Neural progenitor cell (in vitro differentiated cells): Measurements from ENCODE around the gene GVQW3. TPM values are rescaled to one million over a fixed set of nuclear protein-coding genes. Genes with fewer than 3 reads are reported as not detected.

Experiments
- DNase-seq: peaks from one replicate; pipeline ENCODE4 v3.0.0-alpha.2; 2016; ENCODE audit warnings: low spot score
- H2AFZ ChIP-seq: fragments of 200-600 bp; sonication (generic); replicated peaks from 2 replicates; pipeline ENCODE4 v1.6.1; 2016; ENCODE audit warnings: antibody characterized with exemption
- H3F3A ChIP-seq: fragments of 200-600 bp; sonication (generic); 2 replicates; pipeline ENCODE4 v1.6.1; 2016; ENCODE audit warnings: antibody characterized with exemption, low read depth
- H3K27ac ChIP-seq: fragments of 200-600 bp; sonication (generic); 2 replicates; pipeline ENCODE4 v1.5.1; 2016; ENCODE audit warnings: mild to moderate bottlenecking
- H3K27me3 ChIP-seq: fragments of 200-600 bp; sonication (generic); 2 replicates; pipeline ENCODE4 v1.6.1; 2016; ENCODE audit warnings: mild to moderate bottlenecking, moderate library complexity
- H3K36me3 ChIP-seq: fragments of 200-600 bp; sonication (generic); 2 replicates; pipeline ENCODE4 v1.5.1; 2016
- H3K4me1 ChIP-seq: fragments of 200-600 bp; sonication (generic); 2 replicates; pipeline ENCODE4 v1.6.1; 2016; ENCODE audit warnings: mixed run types
- H3K4me2 ChIP-seq: fragments of 200-600 bp; sonication (generic); 2 replicates; pipeline ENCODE4 v1.6.1; 2016
- H3K4me3 ChIP-seq: fragments of 200-600 bp; sonication (generic); 2 replicates; pipeline ENCODE4 v1.5.1; 2016
- H3K79me2 ChIP-seq: fragments of 200-600 bp; sonication (generic); 2 replicates; pipeline ENCODE4 v1.6.1; 2016; ENCODE audit warnings: low read depth
- H3K9ac ChIP-seq: fragments of 200-600 bp; sonication (generic); 2 replicates; pipeline ENCODE4 v1.6.1; 2016
- H3K9me3 ChIP-seq: fragments of 200-600 bp; sonication (generic); 2 replicates; pipeline ENCODE4 v1.5.1; 2016; ENCODE audit warnings: low read depth
- H4K20me1 ChIP-seq: fragments of 200-600 bp; sonication (generic); 2 replicates; pipeline ENCODE4 v1.6.1; 2016; ENCODE audit warnings: low read depth
- H3K27ac Mint-ChIP-seq: 3 replicates; pipeline ENCODE4 v1.8.0; 2021; ENCODE audit warnings: mixed read lengths
- H3K27me3 Mint-ChIP-seq: 2 replicates; pipeline ENCODE4 v1.8.0; 2022; ENCODE audit warnings: low read depth, mild to moderate bottlenecking, inconsistent platforms, moderate library complexity, mixed read lengths; ENCODE audit not compliant: insufficient read depth
- H3K36me3 Mint-ChIP-seq: 3 replicates; pipeline ENCODE4 v1.8.0; 2021; ENCODE audit warnings: mixed read lengths
- H3K4me1 Mint-ChIP-seq: 3 replicates; pipeline ENCODE4 v1.8.0; 2021; ENCODE audit warnings: mixed read lengths
- H3K4me3 Mint-ChIP-seq: 3 replicates; pipeline ENCODE4 v1.8.0; 2021; ENCODE audit warnings: mild to moderate bottlenecking, moderate library complexity, mixed read lengths
- H3K9me3 Mint-ChIP-seq: 3 replicates; pipeline ENCODE4 v1.8.0; 2020; ENCODE audit warnings: mixed read lengths
- EZH2 ChIP-seq: fragments of 200-600 bp; sonication (generic); IDR thresholded peaks from 2 replicates; pipeline ENCODE4 v1.6.1; 2017; ENCODE audit warnings: antibody characterized with exemption, mild to moderate bottlenecking, moderate library complexity
- EZH2phosphoT487 ChIP-seq: fragments of 200-600 bp; sonication (generic); IDR thresholded peaks from 2 replicates; pipeline ENCODE4 v1.6.1; 2017; ENCODE audit warnings: antibody characterized with exemption
- total RNA-seq: library from RNA; depleted of rRNA; stranded (reverse); fragments of >200 nt; gene quantifications from 2 replicates; pipeline ENCODE4 v1.2.3, GENCODE V29; 2015; ENCODE audit warnings: low replicate concordance
- TF ChIP-seq, protein P1 (sequence below): fragments of 200-600 bp; sonication (generic); IDR thresholded peaks from 2 replicates; pipeline ENCODE4 v1.5.1; 2017; ENCODE audit warnings: antibody characterized with exemption, mild to moderate bottlenecking

The GVQW3 gene
- 14.8 and 15.2 TPM in 2 replicates for total RNA-seq

DNA sequence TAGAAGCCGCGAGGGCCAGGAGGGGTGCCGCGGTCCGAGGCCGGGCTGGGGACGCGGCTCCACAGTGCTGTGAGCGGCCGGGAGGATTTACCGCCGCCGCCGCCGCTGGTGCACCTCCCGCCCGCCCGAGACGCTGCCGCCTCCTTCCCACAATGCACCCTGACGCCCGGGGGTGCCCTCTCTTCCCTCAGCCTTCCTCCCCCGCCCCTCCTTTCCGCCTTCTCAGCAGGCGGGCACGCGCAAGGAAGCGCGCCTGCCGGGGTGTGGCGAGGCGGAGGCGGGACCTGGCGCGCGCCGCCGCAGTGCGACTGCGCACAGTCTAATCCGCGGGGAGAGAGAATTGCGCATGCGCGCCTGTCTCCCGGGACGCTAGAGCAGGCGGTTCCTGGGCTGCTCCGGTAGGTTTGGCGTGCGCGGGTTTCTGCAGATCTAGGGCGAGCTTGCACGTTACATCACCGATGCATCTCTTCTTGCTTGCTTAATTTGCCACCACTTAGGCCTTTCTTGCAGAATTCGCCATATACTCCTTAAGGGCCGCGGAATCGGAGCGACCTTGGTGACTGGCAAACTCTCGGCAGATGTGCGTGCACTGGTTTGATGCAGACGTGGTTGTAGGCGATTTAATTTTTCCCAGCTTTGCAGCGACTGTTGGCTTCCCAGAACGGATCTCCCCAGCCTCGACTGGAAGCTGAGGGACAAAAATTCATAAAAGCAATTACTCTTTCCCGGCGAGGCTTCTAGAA, at the start of gene GVQW3, which contains the start of gene THAP12:
GVQW3 (plus strand) TSS at position 347 of the 743 bp plus-strand sequence. CDS start 506 bp downstream, outside the sequence.
THAP12 (minus strand) TSS at position 156 of the 743 bp plus-strand sequence. CDS start 296 bp downstream, outside the sequence.
- peak within 1 kb of the TSS; percentile 73 for H3K4me3 ChIP-seq
- H3K27me3 ChIP-seq = no peaks in the 10 kb centered on the region
- H3F3A ChIP-seq = peaks cover 14% of the 10 kb centered on the region
- no peaks in the 10 kb centered on the region for H3K36me3 ChIP-seq
- H3K27ac Mint-ChIP-seq = peak within 1 kb of the TSS; percentile 78
- peaks cover 22% of the 10 kb centered on the region for H3K36me3 Mint-ChIP-seq
- H3K4me2 ChIP-seq = peak within 1 kb of the TSS; percentile 94
- H3K9me3 ChIP-seq = no peaks in the 10 kb centered on the region
- peaks cover 42% of the 10 kb centered on the region for H3K4me1 Mint-ChIP-seq
- H3K27ac ChIP-seq = peak within 1 kb of the TSS; percentile 22
- peak within 1 kb of the TSS; percentile 74 for H3K9ac ChIP-seq
- H2AFZ ChIP-seq = peak within 1 kb of the TSS; percentile 93
- peaks cover 73% of the 10 kb centered on the region for H3K79me2 ChIP-seq
- no peaks in the 10 kb centered on the region for H3K9me3 Mint-ChIP-seq
- H4K20me1 ChIP-seq = peaks cover 52% of the 10 kb centered on the region
- TF ChIP-seq, protein P1, sequence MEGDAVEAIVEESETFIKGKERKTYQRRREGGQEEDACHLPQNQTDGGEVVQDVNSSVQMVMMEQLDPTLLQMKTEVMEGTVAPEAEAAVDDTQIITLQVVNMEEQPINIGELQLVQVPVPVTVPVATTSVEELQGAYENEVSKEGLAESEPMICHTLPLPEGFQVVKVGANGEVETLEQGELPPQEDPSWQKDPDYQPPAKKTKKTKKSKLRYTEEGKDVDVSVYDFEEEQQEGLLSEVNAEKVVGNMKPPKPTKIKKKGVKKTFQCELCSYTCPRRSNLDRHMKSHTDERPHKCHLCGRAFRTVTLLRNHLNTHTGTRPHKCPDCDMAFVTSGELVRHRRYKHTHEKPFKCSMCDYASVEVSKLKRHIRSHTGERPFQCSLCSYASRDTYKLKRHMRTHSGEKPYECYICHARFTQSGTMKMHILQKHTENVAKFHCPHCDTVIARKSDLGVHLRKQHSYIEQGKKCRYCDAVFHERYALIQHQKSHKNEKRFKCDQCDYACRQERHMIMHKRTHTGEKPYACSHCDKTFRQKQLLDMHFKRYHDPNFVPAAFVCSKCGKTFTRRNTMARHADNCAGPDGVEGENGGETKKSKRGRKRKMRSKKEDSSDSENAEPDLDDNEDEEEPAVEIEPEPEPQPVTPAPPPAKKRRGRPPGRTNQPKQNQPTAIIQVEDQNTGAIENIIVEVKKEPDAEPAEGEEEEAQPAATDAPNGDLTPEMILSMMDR = peak; percentile 25
- no peak for TF ChIP-seq EZH2phosphoT487
- peaks cover 25% of the 10 kb centered on the region for H3K4me1 ChIP-seq
- peak; percentile 99 for DNase-seq
- H3K27me3 Mint-ChIP-seq = peaks cover 5% of the 10 kb centered on the region
- peak within 1 kb of the TSS; percentile 96 for H3K4me3 Mint-ChIP-seq

DNA sequence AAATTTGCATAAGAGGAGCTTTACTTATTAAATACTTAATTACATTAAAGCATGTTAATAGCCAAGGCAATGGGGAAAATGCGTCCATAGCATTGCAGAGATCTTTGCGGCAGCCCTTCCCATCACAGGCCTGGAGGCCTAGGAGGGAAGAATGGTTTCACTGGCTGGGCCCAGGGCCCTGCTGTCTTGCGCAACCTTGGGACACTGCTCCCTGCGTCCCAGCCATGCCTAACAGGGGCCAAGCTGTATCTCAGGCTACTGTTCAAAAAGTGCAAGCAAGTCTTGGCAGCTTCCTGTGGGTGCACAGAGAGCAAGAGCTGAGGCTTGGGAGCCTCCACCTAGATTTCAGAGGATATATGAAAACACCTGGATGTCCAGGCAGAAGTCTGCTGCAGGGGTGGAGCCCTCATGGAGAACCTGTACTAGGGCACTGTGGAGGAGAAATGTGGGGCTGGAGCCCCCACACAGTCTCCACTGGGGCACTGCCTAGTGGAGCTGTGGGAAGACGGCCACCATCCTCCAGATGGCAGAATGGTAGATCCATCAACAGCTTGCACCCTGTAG, 46.2 kb upstream of the GVQW3 start:
- H3K27ac Mint-ChIP-seq = no peak overlapping the region
- no peak for TF ChIP-seq EZH2phosphoT487
- TF ChIP-seq EZH2 = no peak
- TF ChIP-seq, protein P1 = no peak
- Histone ChIP-seq H3K4me2 (no peak overlapping the region), H3F3A (no peaks in the 10 kb centered on the region), H3K9me3 (no peaks in the 10 kb centered on the region), H4K20me1 (no peaks in the 10 kb centered on the region), H3K9ac (no peak overlapping the region), H3K4me3 (no peak overlapping the region), H3K4me1 (peaks cover 3% of the 10 kb centered on the region), H2AFZ (no peak overlapping the region), H3K79me2 (no peaks in the 10 kb centered on the region), H3K27me3 (no peaks in the 10 kb centered on the region), H3K27ac (no peak overlapping the region), H3K36me3 (no peaks in the 10 kb centered on the region)
- no peak for DNase-seq
- H3K9me3 Mint-ChIP-seq = peaks cover 30% of the 10 kb centered on the region
- H3K4me1 Mint-ChIP-seq = peaks cover 7% of the 10 kb centered on the region
- H3K4me3 Mint-ChIP-seq = no peak overlapping the region
- H3K27me3 Mint-ChIP-seq = peaks cover 4% of the 10 kb centered on the region
- H3K36me3 Mint-ChIP-seq = peaks cover 6% of the 10 kb centered on the region

DNA sequence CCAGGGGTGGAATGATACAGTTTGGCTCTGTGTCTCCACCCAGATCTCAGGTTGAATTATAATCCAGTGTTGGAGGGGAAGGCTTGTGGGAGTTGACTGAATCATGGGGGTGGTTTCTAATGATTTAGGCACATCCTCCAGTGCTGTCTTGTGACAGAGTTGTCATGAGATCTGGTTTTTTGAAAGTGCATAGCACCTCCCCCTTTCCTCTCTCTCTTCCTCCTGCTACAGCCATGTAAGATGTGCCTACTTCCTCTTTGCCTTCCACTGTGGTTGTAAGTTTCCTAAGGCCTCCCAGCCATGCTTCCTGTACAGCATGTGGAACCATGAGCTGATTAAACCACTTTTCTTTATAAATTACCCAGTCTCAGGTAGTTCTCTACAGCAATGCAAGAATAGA, 45.3 kb upstream of the GVQW3 start:
- DNase-seq = no peak
- no peaks in the 10 kb centered on the region for H3K27me3 ChIP-seq
- H3K4me3 ChIP-seq = no peak overlapping the region
- no peaks in the 10 kb centered on the region for H3K36me3 ChIP-seq
- H3K9me3 ChIP-seq = no peaks in the 10 kb centered on the region
- no peak overlapping the region for H2AFZ ChIP-seq
- Mint-ChIP-seq H3K27ac (no peak overlapping the region), H3K4me1 (no peaks in the 10 kb centered on the region), H3K36me3 (peaks cover 6% of the 10 kb centered on the region), H3K4me3 (no peak overlapping the region), H3K27me3 (peaks cover 4% of the 10 kb centered on the region), H3K9me3 (peaks cover 30% of the 10 kb centered on the region)
- H3K9ac ChIP-seq = no peak overlapping the region
- H3K79me2 ChIP-seq = no peaks in the 10 kb centered on the region
- H3K4me2 ChIP-seq = no peak overlapping the region
- TF ChIP-seq, protein P1 = no peak
- TF ChIP-seq EZH2 (no peak), EZH2phosphoT487 (no peak)
- H3F3A ChIP-seq = no peaks in the 10 kb centered on the region
- H3K4me1 ChIP-seq = no peaks in the 10 kb centered on the region
- no peak overlapping the region for H3K27ac ChIP-seq
- no peaks in the 10 kb centered on the region for H4K20me1 ChIP-seq
